ENCODE data around the gene HPCAL1. TPM values are rescaled to one million over a fixed set of nuclear protein-coding genes. Genes with fewer than 3 reads are reported as not detected.

Gene HPCAL1
- total RNA-seq, 6 experiments from 2014 or later, result 36.3 to 60.3 (median 57.2) TPM

GRCh38 chr2:10413991-10414451 lies 111.3 kb downstream of the HPCAL1 start:
- Mint-ChIP-seq H3K4me3 (no peak overlapping the region), H3K27ac (no peak overlapping the region)

GRCh38 chr2:10414591-10414990 lies 111.9 kb downstream of the HPCAL1 start:
- peaks cover 10% of the 10 kb centered on the region; the same call in 1 of the 2 replicates for H3K36me3 Mint-ChIP-seq (ENCODE audit: low read depth)
- DNase-seq, result no peak
- TF ChIP-seq CTCF (IDR thresholded peaks at IDR 0.05), result no peak
- no peaks in the 10 kb centered on the region for H3K27me3 Mint-ChIP-seq (ENCODE audit: insufficient read depth)
- peaks cover 13% of the 10 kb centered on the region for H3K4me1 Mint-ChIP-seq (ENCODE audit: low read depth)
- no peaks in the 10 kb centered on the region for H3K9me3 Mint-ChIP-seq
- H3K4me3 Mint-ChIP-seq, result no peak overlapping the region
- no peak overlapping the region for H3K27ac Mint-ChIP-seq

More at GRCh38 chr2:10413991-10414451, 111.3 kb downstream of the HPCAL1 start:
- no peaks in the 10 kb centered on the region for H3K9me3 Mint-ChIP-seq
- peak; percentile 37 for DNase-seq
- H3K27me3 Mint-ChIP-seq (ENCODE audit: insufficient read depth), result no peaks in the 10 kb centered on the region
- peaks cover 9% of the 10 kb centered on the region; the same call in 1 of the 2 replicates for H3K36me3 Mint-ChIP-seq (ENCODE audit: low read depth)
- no peak for TF ChIP-seq CTCF (IDR thresholded peaks at IDR 0.05)
- peaks cover 17% of the 10 kb centered on the region for H3K4me1 Mint-ChIP-seq (ENCODE audit: low read depth)

GRCh38 chr2:10415048-10415447 lies 112.3 kb downstream of the HPCAL1 start:
- DNase-seq, result no peak
- Mint-ChIP-seq H3K36me3 (ENCODE audit: low read depth) (peaks cover 13% of the 10 kb centered on the region; the same call in 1 of the 2 replicates), H3K27me3 (ENCODE audit: insufficient read depth) (no peaks in the 10 kb centered on the region), H3K4me3 (no peak overlapping the region), H3K9me3 (no peaks in the 10 kb centered on the region), H3K4me1 (ENCODE audit: low read depth) (peaks cover 13% of the 10 kb centered on the region), H3K27ac (no peak overlapping the region)
- TF ChIP-seq CTCF (IDR thresholded peaks at IDR 0.05), result no peak

- no peak overlapping the region for H3K4me3 Mint-ChIP-seq
Observed at GRCh38 chr2:10415640-10416039, 112.9 kb downstream of the HPCAL1 start.

GRCh38 chr2:10417551-10418335 lies 115.0 kb downstream of the HPCAL1 start:
- no peak overlapping the region for H3K27ac Mint-ChIP-seq
- H3K4me1 Mint-ChIP-seq (ENCODE audit: low read depth), result peaks cover 13% of the 10 kb centered on the region
- TF ChIP-seq CTCF (IDR thresholded peaks at IDR 0.05), result no peak
- no peaks in the 10 kb centered on the region for H3K27me3 Mint-ChIP-seq (ENCODE audit: insufficient read depth)
- no peak for DNase-seq
- peaks cover 11% of the 10 kb centered on the region; the same call in 1 of the 2 replicates for H3K36me3 Mint-ChIP-seq (ENCODE audit: low read depth)
- H3K9me3 Mint-ChIP-seq, result no peaks in the 10 kb centered on the region
- no peak overlapping the region for H3K4me3 Mint-ChIP-seq

More at GRCh38 chr2:10415640-10416039, 112.9 kb downstream of the HPCAL1 start:
- no peak for TF ChIP-seq CTCF (IDR thresholded peaks at IDR 0.05)
- no peaks in the 10 kb centered on the region for H3K9me3 Mint-ChIP-seq
- H3K36me3 Mint-ChIP-seq (ENCODE audit: low read depth), result peaks cover 13% of the 10 kb centered on the region; the same call in 1 of the 2 replicates
- H3K27ac Mint-ChIP-seq, result no peak overlapping the region
- H3K27me3 Mint-ChIP-seq (ENCODE audit: insufficient read depth), result no peaks in the 10 kb centered on the region
- DNase-seq, result no peak
- H3K4me1 Mint-ChIP-seq (ENCODE audit: low read depth), result peaks cover 13% of the 10 kb centered on the region
